GM10248 (cell line): Measurements from ENCODE around the gene HOXC5.

ENCODE experiments used
- CTCF ChIA-PET: fragments of 300-600 bp; sonication (Branson Sonifier 250); formaldehyde crosslinking; extraction: SDS; loops from one replicate; lab custom pipeline; 2021; ENCODE audit warnings: antibody characterized with exemption; lab: Yijun Ruan, JAX
- POLR2A ChIA-PET: fragments of 350-650 bp; sonication (Branson Sonifier 250); formaldehyde crosslinking; extraction: SDS; loops from one replicate; lab custom pipeline; 2020; ENCODE audit warnings: antibody characterized with exemption; lab: Yijun Ruan, JAX
- DNase-seq: peaks from one replicate; pipeline ENCODE4 v3.0.0; 2012; ENCODE audit errors: extremely low spot score
- TF ChIP-seq, protein P1 (sequence below): IDR thresholded peaks from 2 replicates; pipeline ENCODE4 v1.5.1; 2012; ENCODE audit warnings: mild to moderate bottlenecking, low read depth; ENCODE audit errors: extremely low read depth, missing control alignments, control extremely low read depth

HOXC5 gene

GRCh38 chr12:54027442-54027786 lies 5.4 kb upstream of the HOXC5 start:
- TF ChIP-seq, protein P1, sequence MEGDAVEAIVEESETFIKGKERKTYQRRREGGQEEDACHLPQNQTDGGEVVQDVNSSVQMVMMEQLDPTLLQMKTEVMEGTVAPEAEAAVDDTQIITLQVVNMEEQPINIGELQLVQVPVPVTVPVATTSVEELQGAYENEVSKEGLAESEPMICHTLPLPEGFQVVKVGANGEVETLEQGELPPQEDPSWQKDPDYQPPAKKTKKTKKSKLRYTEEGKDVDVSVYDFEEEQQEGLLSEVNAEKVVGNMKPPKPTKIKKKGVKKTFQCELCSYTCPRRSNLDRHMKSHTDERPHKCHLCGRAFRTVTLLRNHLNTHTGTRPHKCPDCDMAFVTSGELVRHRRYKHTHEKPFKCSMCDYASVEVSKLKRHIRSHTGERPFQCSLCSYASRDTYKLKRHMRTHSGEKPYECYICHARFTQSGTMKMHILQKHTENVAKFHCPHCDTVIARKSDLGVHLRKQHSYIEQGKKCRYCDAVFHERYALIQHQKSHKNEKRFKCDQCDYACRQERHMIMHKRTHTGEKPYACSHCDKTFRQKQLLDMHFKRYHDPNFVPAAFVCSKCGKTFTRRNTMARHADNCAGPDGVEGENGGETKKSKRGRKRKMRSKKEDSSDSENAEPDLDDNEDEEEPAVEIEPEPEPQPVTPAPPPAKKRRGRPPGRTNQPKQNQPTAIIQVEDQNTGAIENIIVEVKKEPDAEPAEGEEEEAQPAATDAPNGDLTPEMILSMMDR = no peak
- ChIA-PET POLR2A (no interaction called here), CTCF (interaction anchor here (1.6 to 10.1 kb wide), 7 partner anchors 21 to 186 kb away, joined by 3 to 214 read pairs (median 18); partner anchors contain the start of genes HOXC8 and SMUG1)
- no peak for DNase-seq

DNA sequence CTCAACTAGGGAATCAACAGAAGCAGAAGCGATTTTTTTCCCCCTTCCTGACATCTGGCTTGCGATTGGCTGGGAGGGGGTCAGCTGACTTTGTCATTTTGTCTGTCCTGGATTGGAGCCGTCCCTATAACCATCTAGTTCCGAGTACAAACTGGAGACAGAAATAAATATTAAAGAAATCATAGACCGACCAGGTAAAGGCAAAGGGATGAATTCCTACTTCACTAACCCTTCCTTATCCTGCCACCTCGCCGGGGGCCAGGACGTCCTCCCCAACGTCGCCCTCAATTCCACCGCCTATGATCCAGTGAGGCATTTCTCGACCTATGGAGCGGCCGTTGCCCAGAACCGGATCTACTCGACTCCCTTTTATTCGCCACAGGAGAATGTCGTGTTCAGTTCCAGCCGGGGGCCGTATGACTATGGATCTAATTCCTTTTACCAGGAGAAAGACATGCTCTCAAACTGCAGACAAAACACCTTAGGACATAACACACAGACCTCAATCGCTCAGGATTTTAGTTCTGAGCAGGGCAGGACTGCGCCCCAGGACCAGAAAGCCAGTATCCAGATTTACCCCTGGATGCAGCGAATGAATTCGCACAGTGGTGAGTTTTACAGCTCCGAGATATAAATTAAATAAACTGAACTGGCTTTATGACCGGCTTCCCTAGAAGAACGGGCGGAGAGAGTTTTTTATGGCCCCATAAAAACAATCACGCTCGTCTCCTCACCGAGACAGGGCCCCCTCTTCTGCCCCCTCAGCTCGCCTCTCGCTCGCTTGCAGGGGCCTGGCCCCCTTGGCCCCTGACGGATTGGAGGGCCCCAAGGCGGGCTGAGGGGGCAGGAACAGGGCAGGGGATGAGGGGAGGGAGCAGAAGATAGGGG lies 4.3 kb upstream of the HOXC5 start, which contains the start of gene HOXC6:
Gene HOXC6, plus strand, starts transcription at position 127 of the 888 bp plus-strand sequence. Its CDS starts 82 bp downstream, at position 209.
- ChIA-PET POLR2A (no interaction called here), CTCF (interaction anchor here (3.6 to 10.1 kb wide), 5 partner anchors 22 to 180 kb away, joined by 18 to 214 read pairs (median 122); partner anchors contain the start of genes HOXC8 and SMUG1)
- DNase-seq = no peak
- TF ChIP-seq, protein P1 = no peak

GRCh38 chr12:54029529-54030441 lies 3.1 kb upstream of the HOXC5 start:
- ChIA-PET CTCF (interaction anchor here (0.7 to 10.1 kb wide), 6 partner anchors 23 to 185 kb away, joined by 3 to 214 read pairs (median 108); partner anchors contain the start of genes HOXC8 and SMUG1), POLR2A (no interaction called here)
- no peak for DNase-seq
- TF ChIP-seq, protein P1 = no peak

DNA sequence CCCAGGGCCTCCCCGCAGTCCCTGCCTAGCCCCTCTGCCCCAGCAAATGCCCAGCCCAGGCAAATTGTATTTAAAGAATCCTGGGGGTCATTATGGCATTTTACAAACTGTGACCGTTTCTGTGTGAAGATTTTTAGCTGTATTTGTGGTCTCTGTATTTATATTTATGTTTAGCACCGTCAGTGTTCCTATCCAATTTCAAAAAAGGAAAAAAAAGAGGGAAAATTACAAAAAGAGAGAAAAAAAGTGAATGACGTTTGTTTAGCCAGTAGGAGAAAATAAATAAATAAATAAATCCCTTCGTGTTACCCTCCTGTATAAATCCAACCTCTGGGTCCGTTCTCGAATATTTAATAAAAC lies 2.4 kb upstream of the HOXC5 start:
- ChIA-PET CTCF (interaction anchor here (0.7 to 10.1 kb wide), 11 partner anchors 8 to 184 kb away, joined by 3 to 214 read pairs (median 26); partner anchors contain the start of genes HOXC10, HOXC8 and SMUG1), POLR2A (no interaction called here)
- TF ChIP-seq, protein P1 = no peak
- no peak for DNase-seq

DNA sequence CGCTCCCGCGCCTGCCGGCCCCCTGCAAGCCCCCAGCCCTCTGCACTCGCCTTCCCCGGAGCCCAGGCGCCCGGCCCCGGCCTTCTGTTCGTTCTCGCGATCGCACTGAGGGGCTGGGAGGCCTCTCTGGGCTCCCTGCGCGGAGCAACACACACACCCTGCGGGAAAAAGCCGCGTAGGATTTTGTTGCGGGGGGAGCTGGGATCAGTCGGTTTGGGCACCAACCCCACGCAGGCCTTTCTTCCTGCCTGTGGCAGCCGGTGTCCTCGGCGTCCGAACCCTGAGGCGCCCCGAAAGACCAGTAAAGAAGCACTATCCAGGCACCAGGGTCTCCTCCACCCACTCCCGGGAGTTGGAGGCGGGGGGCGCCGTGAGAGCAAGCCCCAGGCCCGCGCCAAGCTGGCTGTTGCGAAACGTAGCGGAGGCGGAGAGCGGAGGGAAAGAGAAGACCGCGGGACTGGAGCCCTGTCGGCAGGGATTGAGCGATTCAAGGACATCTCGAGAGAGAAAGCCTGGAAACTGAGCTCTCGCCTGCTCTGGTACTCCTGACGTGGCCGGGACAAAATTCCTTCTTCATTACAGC lies 1.9 kb upstream of the HOXC5 start:
- CTCF ChIA-PET = interaction anchor here (0.7 to 10.1 kb wide), 16 partner anchors 9 to 184 kb away, joined by 4 to 214 read pairs (median 12); partner anchors contain the start of genes HOXC10, HOXC4, HOXC8 and SMUG1
- POLR2A ChIA-PET = no interaction called here
- no peak for DNase-seq
- TF ChIP-seq, protein P1 = no peak
